GM21619 (cell line): ENCODE measurements around the gene CYP46A1.
"Not testable (repeated sequence)": the region's sequence is repeated elsewhere in the genome, so short reads cannot be mapped to it uniquely, and the experiment has no call there.

ENCODE experiments used
- ATAC-seq: cut with Tn5 transposase; IDR thresholded peaks from one replicate; pipeline ENCODE4 v1.9.1; 2021; ENCODE audit not compliant: unreplicated experiment

CYP46A1 gene

GRCh38 chr14:99683619-99684409 is at the start of gene CYP46A1:
Gene CYP46A1 (plus strand): TSS chr14:99684298. CDS start chr14:99684418, 120 bp downstream.
- peak; percentile 93 for ATAC-seq

GRCh38 chr14:99634443-99634842 is 49.7 kb upstream of the CYP46A1 start:
- no peak for ATAC-seq

- no peak for ATAC-seq
Observed at GRCh38 chr14:99635116-99635515, 49.0 kb upstream of the CYP46A1 start.

GRCh38 chr14:99636487-99636886 is 47.6 kb upstream of the CYP46A1 start:
- ATAC-seq: no peak

GRCh38 chr14:99637624-99638023 is 46.5 kb upstream of the CYP46A1 start:
- ATAC-seq: no peak

GRCh38 chr14:99642771-99643170 is 41.3 kb upstream of the CYP46A1 start:
- ATAC-seq: not testable (repeated sequence)

GRCh38 chr14:99643343-99643742 is 40.8 kb upstream of the CYP46A1 start:
- no peak for ATAC-seq

GRCh38 chr14:99644035-99644587 is 40.0 kb upstream of the CYP46A1 start:
- no peak for ATAC-seq

- ATAC-seq: no peak
Observed at GRCh38 chr14:99644723-99645544, 39.2 kb upstream of the CYP46A1 start, which contains the start of gene HHIPL1. Gene HHIPL1 (plus strand): TSS chr14:99645129. CDS start chr14:99645208, 79 bp downstream.

GRCh38 chr14:99645545-99646505 is 38.3 kb upstream of the CYP46A1 start:
- no peak for ATAC-seq

GRCh38 chr14:99647411-99647810 is 36.7 kb upstream of the CYP46A1 start:
- no peak for ATAC-seq

- no peak for ATAC-seq
Observed at GRCh38 chr14:99648027-99648784, 35.9 kb upstream of the CYP46A1 start.

GRCh38 chr14:99649219-99649618 is 34.9 kb upstream of the CYP46A1 start:
- no peak for ATAC-seq

GRCh38 chr14:99649643-99650042 is 34.5 kb upstream of the CYP46A1 start:
- ATAC-seq: no peak

- ATAC-seq: no peak
Observed at GRCh38 chr14:99650189-99650588, 33.9 kb upstream of the CYP46A1 start.

GRCh38 chr14:99651953-99652746 is 31.9 kb upstream of the CYP46A1 start:
- ATAC-seq: no peak

GRCh38 chr14:99654235-99654985 is 29.7 kb upstream of the CYP46A1 start:
- no peak for ATAC-seq

GRCh38 chr14:99655521-99655920 is 28.6 kb upstream of the CYP46A1 start:
- no peak for ATAC-seq
